Fibroblast of lung (primary cell): ENCODE data around the gene MYO10.

Experiments
- CTCF ChIP-seq, 2 donors: IDR thresholded peaks in 1 of 2; conservative IDR thresholded peaks in 1 of 2; 1 replicate in 1 of 2; 2 replicates in 1 of 2; pipeline ENCODE4 v1.5.1; 2011 to 2012; ENCODE audit warnings: low read length in 2 of 2, control low read depth in 1 of 2, inconsistent platforms in 1 of 2, low read depth in 1 of 2, mild to moderate bottlenecking in 1 of 2
- EZH2 ChIP-seq: IDR thresholded peaks from 2 replicates; pipeline ENCODE4 v1.5.1; 2012; ENCODE audit warnings: low read length, control low read depth, mild to moderate bottlenecking; ENCODE audit errors: missing control alignments

DNA sequence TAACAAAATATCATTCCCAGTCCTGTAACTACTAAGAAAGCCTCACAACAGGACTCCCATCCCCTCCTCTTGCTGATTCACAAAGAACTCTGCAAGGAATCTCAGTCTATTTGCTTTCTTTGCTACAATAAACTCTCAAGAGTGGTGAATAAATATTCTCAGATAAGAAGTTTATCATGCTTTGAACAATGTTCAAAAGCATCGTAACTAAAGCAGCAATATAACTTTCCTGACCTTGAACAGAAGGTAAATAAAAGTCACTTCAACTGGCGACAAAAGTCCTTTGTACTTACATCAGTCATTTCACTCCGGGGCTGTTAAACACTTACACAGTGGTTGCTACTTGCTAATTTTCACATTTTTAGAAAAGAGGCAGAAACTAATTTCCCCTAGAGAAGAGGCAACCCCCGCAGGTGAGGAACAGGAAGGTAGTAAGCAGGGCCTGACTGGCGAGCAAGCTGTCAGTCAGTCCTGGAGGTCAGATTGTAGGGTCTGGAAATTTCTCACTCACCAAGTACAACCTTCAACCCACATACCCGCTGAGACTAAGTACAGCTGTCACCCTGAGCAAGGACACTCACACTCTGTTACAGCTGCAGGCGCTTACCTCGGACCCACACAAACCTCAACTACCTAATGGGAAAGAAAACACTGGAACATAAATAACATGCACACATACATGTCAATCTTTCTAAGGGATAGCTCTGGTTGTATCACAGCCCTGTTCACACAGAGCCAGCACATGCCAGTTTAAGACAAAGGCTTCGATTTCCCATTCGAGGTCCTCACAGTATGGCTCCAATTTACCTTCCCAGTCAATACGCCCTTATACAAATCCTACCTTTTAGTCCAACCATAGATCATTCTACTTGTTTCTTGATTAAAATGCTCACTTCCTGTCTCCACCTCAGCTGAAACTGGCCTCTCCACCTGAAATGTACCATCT lies 214.7 kb downstream of the MYO10 start:
- TF ChIP-seq CTCF (conservative IDR thresholded peaks at IDR 0.05 in 1 of 2, IDR thresholded peaks at IDR 0.05 in 1 of 2; ENCODE audit: low read depth in 1 of 2, low read length in 2 of 2) (no peak), EZH2 (no peak)
